GM12873 (cell line): ENCODE measurements around the gene CLIC5.

Experiments used
- CTCF ChIP-seq: IDR thresholded peaks from 2 replicates; pipeline ENCODE4 v1.5.1; 2012; ENCODE audit warnings: low read depth, mild to moderate bottlenecking, moderate library complexity, low read length, control low read depth; ENCODE audit not compliant: insufficient read depth; ENCODE audit errors: missing control alignments

CLIC5 gene

GRCh38 chr6:45922728-45923351 is 92.8 kb downstream of the CLIC5 start:
- TF ChIP-seq CTCF = peak; percentile 88

- no peak for TF ChIP-seq CTCF
These were observed 93.9 kb downstream of the CLIC5 start for GRCh38 chr6:45921691-45922281.

- TF ChIP-seq CTCF = no peak
These were observed 94.7 kb downstream of the CLIC5 start for GRCh38 chr6:45920819-45921511.

- no peak for TF ChIP-seq CTCF
These were observed 98.2 kb downstream of the CLIC5 start for GRCh38 chr6:45917439-45917838.

GRCh38 chr6:45916692-45917091 is 99.0 kb downstream of the CLIC5 start:
- no peak for TF ChIP-seq CTCF

GRCh38 chr6:45915780-45916468 is 99.7 kb downstream of the CLIC5 start:
- TF ChIP-seq CTCF = no peak

- no peak for TF ChIP-seq CTCF
These were observed 104.0 kb downstream of the CLIC5 start for GRCh38 chr6:45911691-45912090.
